Transverse colon (tissue), 4 donors: ENCODE results near the gene OLFM2. TPM values are rescaled to one million over a fixed set of nuclear protein-coding genes. Genes with fewer than 3 reads are reported as not detected.

Experiments
- DNase-seq: peaks from one replicate; pipeline ENCODE4 v3.0.0-alpha.2; 2019
- H3K27ac ChIP-seq, 4 donors: fragments of 200-600 bp; sonication (generic); 2 replicates each; pipeline ENCODE4 v1.5.1; 2016 to 2018; ENCODE audit warnings: inconsistent platforms in 4 of 4
- H3K27me3 ChIP-seq: fragments of 200-600 bp; sonication (generic); 2 replicates; pipeline ENCODE4 v1.5.1; 2017; ENCODE audit warnings: inconsistent platforms
- H3K36me3 ChIP-seq, 4 donors: fragments of 200-600 bp; sonication (generic); 2 replicates each; pipeline ENCODE4 v1.5.1; 2017 to 2019; ENCODE audit warnings: inconsistent platforms in 4 of 4
- H3K4me1 ChIP-seq, 4 donors: fragments of 200-600 bp; sonication (generic); 2 replicates each; pipeline ENCODE4 v1.5.1; 2017 to 2020; ENCODE audit warnings: inconsistent platforms in 4 of 4
- H3K4me3 ChIP-seq, 4 donors: fragments of 200-600 bp; sonication (generic); 1 replicate in 1 of 4; 2 replicates in 3 of 4; pipeline versions ENCODE4 v1.5.1 to v1.6.1; 2017 to 2019; ENCODE audit warnings: inconsistent platforms in 4 of 4
- H3K9me3 ChIP-seq, 2 donors: fragments of 200-600 bp; sonication (generic); 2 replicates each; pipeline ENCODE4 v1.5.1; 2017 to 2019; ENCODE audit warnings: inconsistent platforms in 2 of 2
- EP300 ChIP-seq: sonication (generic); formaldehyde crosslinking; IDR thresholded peaks from one replicate; pipeline ENCODE4 v1.6.1; 2017; ENCODE audit warnings: antibody characterized with exemption, low read depth
- POLR2A ChIP-seq: fragments of 450-650 bp; IDR thresholded peaks from one replicate; pipeline ENCODE4 v1.6.1; 2016; ENCODE audit warnings: antibody characterized with exemption, mild to moderate bottlenecking, moderate library complexity
- POLR2AphosphoS5 ChIP-seq, 3 donors: sonication (generic); formaldehyde crosslinking; IDR thresholded peaks; one replicate each; pipeline ENCODE4 v1.6.1; 2016; ENCODE audit warnings: antibody characterized with exemption in 3 of 3
- WGBS, 2 donors: methylation state at CpG; one replicate each; pipeline ENCODE4 v1.1.5; 2018; ENCODE audit warnings: low coverage in 1 of 2; 5-methylcytosine and 5-hydroxymethylcytosine counted together
- in situ Hi-C, 4 donors: fragments of 200-750 bp; cut with MboI; loops; one replicate each; pipeline versions ENCODE4 v1.15.0 to v1.15.1; 2017; ENCODE audit warnings: low sequenced_read_pairs in 3 of 4, low pct_ligation_motif_present in 1 of 4, low pct_unique_long_range_greater_than_20kb in 1 of 4
- intact Hi-C: fragments of 100-400 bp; cut with DNase I; formaldehyde crosslinking; loops from one replicate; pipeline ENCODE4 v1.15.1; 2023; ENCODE audit warnings: low total_unique reads
- total RNA-seq, 4 donors: library from RNA; depleted of rRNA; stranded (reverse); fragments of >200 nt; gene quantifications; one replicate each; pipeline ENCODE4 v1.1.0, GENCODE V29; 2016
- TF ChIP-seq, protein P1 (sequence below), 5 experiments: fragments of 200-600 bp in 3 of 5; fragments of 450-650 bp in 2 of 5; sonication (generic) in 3 of 5; IDR thresholded peaks; 1 replicate in 2 of 5; 2 replicates in 3 of 5; pipeline ENCODE4 v1.5.1; 2016 to 2017; ENCODE audit warnings: antibody characterized with exemption in 5 of 5, inconsistent platforms in 3 of 5, mild to moderate bottlenecking in 2 of 5, moderate library complexity in 1 of 5

OLFM2 gene
- total RNA-seq, 4 donors from 2014 or later, result 2.0 to 2.7 TPM; not detected in 2

GRCh38 chr19:9917321-9917720 lies 19.0 kb downstream of the OLFM2 start:
- Histone ChIP-seq H3K27me3 (peaks cover 48% of the 10 kb centered on the region), H3K4me1 (peaks cover 5 to 21% (median 16%) of the 10 kb centered on the region in 4 donors), H3K4me3 (no peak overlapping the region), H3K36me3 (no peaks in the 10 kb centered on the region), H3K9me3 (no peaks in the 10 kb centered on the region), H3K27ac (no peak overlapping the region)
- DNase-seq, result no peak
- intact Hi-C loops, result no loop called here
- 10% methylated on average over 3 of the region's 3 CpGs; no CpG with 5 or more reads in 1 of the 2 donors for WGBS, 2 donors
- in situ Hi-C loops, result no loop called here
- TF ChIP-seq, protein P1, sequence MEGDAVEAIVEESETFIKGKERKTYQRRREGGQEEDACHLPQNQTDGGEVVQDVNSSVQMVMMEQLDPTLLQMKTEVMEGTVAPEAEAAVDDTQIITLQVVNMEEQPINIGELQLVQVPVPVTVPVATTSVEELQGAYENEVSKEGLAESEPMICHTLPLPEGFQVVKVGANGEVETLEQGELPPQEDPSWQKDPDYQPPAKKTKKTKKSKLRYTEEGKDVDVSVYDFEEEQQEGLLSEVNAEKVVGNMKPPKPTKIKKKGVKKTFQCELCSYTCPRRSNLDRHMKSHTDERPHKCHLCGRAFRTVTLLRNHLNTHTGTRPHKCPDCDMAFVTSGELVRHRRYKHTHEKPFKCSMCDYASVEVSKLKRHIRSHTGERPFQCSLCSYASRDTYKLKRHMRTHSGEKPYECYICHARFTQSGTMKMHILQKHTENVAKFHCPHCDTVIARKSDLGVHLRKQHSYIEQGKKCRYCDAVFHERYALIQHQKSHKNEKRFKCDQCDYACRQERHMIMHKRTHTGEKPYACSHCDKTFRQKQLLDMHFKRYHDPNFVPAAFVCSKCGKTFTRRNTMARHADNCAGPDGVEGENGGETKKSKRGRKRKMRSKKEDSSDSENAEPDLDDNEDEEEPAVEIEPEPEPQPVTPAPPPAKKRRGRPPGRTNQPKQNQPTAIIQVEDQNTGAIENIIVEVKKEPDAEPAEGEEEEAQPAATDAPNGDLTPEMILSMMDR (IDR thresholded peaks at IDR 0.05), result no peak
- no peak for TF ChIP-seq POLR2A

DNA sequence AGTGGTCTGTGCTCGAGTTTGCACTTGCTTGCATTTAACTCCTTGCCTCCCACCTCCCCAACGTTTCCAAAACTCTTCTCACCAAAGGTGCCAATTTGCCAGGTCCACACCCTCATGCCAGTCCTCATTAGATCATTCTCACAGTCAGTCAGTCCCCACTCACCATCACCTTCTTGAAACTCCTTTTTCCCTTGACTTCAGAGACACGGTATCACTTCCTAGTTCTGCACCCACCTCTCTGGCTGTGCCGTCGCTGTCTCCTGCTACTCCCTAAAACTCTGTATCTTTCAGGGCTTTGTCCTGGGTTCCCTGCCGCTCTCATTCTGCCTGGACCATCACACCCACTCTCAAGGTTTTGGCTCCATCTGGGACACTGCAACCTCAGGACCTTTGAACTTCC lies 19.6 kb downstream of the OLFM2 start:
- peaks cover 53% of the 10 kb centered on the region for H3K27me3 ChIP-seq

GRCh38 chr19:9914315-9915207 lies 21.8 kb downstream of the OLFM2 start:
- WGBS, 2 donors, result 1% methylated on average over 50 of the region's 65 CpGs; no CpG with 5 or more reads in 1 of the 2 donors
- Histone ChIP-seq H3K27me3 (peaks cover 60% of the 10 kb centered on the region), H3K4me1 (peaks cover 5 to 21% (median 16%) of the 10 kb centered on the region in 4 donors), H3K4me3 (peak overlapping the region; percentile 13 to 60 (median 32)), H3K27ac (peak overlapping the region in 1 of 4 donors; percentile 29), H3K36me3 (no peaks in the 10 kb centered on the region), H3K9me3 (no peaks in the 10 kb centered on the region)
- TF ChIP-seq, protein P1 (IDR thresholded peaks at IDR 0.05), result peak; percentile 28 to 55 (median 41)
- TF ChIP-seq EP300, result no peak
- TF ChIP-seq POLR2A, result no peak
- no peak for TF ChIP-seq POLR2AphosphoS5 (IDR thresholded peaks at IDR 0.05)
- DNase-seq, result peak; percentile 76
- in situ Hi-C loops, result no loop called here
- intact Hi-C loops, result no loop called here

More for the DNA sequence above, 19.6 kb downstream of the OLFM2 start:
- no peaks in the 10 kb centered on the region for H3K9me3 ChIP-seq
- WGBS, 2 donors, result 24 to 46% methylated on average over 2 to 6 of the region's 6 CpGs
- TF ChIP-seq POLR2AphosphoS5 (IDR thresholded peaks at IDR 0.05) (no peak), POLR2A (no peak), EP300 (no peak)
- TF ChIP-seq, protein P1 (IDR thresholded peaks at IDR 0.05), result no peak
- DNase-seq, result no peak
- intact Hi-C loops (no loop called here), in situ Hi-C loops (no loop called here)
- H3K36me3 ChIP-seq, result no peaks in the 10 kb centered on the region
- H3K4me3 ChIP-seq, result no peak overlapping the region
- H3K4me1 ChIP-seq, result peaks cover 5 to 21% (median 16%) of the 10 kb centered on the region in 4 donors
- H3K27ac ChIP-seq, result no peak overlapping the region

DNA sequence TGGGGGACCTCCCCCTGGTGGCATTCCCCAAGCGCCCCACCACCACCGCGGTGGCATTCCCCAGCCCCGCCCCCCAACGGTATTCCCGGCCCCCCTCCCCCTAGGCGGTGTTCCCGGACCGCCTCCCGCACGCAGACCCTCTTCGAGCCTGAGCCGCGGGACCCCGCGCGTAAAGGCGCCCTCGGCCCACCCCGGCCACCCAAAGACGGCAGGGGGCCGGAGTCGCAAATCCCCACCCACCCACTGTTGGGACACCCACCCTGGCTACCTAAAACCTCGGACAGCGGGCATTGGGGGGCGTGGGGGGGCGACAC lies 22.4 kb downstream of the OLFM2 start:
- Histone ChIP-seq H3K36me3 (no peaks in the 10 kb centered on the region), H3K27me3 (peaks cover 59% of the 10 kb centered on the region), H3K4me3 (peak overlapping the region; percentile 13 to 60 (median 32)), H3K4me1 (peaks cover 5 to 21% (median 16%) of the 10 kb centered on the region in 4 donors), H3K9me3 (no peaks in the 10 kb centered on the region), H3K27ac (peak overlapping the region in 1 of 4 donors; percentile 29)
- 1% methylated on average over 18 of the region's 27 CpGs; no CpG with 5 or more reads in 1 of the 2 donors for WGBS, 2 donors
- TF ChIP-seq POLR2AphosphoS5 (IDR thresholded peaks at IDR 0.05) (no peak), EP300 (no peak), POLR2A (no peak)
- TF ChIP-seq, protein P1 (IDR thresholded peaks at IDR 0.05), result no peak
- intact Hi-C loops, result no loop called here
- in situ Hi-C loops, result no loop called here
- no peak for DNase-seq
